Effector CD4-positive, alpha-beta T cell (primary cell): Measurements from ENCODE around the gene OSGIN1.

Experiments
- DNase-seq: peaks from one replicate; pipeline ENCODE4 v3.0.0-alpha.2; 2020

The OSGIN1 gene

DNA sequence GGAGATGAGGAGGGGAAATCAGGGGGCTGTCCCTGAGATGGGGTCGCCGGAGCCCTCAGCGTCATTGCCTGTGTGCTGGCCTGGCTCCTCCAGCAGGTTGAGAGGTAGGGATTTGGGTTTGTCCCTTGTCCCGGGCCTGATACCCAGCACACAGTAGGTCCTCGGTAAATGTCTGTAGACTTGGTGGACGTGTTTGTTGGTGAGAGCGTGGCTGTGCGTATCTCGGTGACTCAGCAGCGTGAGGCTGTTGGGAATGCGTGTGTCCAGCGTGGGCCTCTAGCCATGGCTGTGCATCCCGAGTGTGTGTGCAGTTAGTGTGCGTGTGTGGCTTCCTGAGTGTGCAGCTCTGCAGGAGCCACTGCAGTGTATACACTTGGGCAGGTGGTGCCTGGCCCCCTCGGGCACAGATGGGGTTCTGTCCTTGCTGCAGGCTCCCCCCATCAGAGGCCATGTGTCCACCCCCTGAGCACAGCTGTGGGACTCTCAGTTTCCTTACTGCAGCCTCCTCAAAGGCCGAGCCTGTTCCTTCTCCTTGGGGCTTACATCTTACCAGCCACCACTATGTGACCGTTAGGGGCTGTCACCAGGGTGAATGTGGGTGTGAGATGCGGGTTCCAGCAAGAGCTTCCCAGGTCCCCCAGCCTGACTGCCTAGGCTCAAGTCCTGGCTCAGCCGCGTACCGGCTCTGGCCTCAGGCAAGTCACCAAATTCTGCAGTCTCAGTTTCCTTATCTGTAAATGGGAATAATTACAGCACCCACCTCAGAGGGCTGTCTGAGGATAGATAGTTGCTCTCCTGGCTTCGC is 20.7 kb downstream of the OSGIN1 start:
- DNase-seq, result no peak

DNA sequence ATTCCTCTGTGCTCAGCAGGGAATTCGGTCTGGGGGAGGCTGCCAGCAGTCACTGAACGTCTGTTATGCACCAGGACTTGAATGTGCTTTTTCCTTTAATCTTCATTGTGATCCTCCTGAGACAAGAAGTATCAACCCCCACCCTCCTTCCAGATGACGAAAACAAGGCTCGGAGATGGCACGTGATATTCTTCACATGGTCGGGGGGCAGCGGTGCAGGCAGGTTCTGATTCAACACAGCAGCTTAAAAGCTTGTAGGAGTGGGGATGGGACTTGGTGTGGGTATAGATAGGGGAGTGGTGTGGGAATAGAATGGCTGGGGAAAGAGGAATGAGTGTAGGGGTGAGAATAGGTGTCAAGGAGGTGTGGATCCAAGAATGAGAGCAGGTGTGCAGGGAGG is 21.4 kb downstream of the OSGIN1 start:
- DNase-seq, result no peak

DNA sequence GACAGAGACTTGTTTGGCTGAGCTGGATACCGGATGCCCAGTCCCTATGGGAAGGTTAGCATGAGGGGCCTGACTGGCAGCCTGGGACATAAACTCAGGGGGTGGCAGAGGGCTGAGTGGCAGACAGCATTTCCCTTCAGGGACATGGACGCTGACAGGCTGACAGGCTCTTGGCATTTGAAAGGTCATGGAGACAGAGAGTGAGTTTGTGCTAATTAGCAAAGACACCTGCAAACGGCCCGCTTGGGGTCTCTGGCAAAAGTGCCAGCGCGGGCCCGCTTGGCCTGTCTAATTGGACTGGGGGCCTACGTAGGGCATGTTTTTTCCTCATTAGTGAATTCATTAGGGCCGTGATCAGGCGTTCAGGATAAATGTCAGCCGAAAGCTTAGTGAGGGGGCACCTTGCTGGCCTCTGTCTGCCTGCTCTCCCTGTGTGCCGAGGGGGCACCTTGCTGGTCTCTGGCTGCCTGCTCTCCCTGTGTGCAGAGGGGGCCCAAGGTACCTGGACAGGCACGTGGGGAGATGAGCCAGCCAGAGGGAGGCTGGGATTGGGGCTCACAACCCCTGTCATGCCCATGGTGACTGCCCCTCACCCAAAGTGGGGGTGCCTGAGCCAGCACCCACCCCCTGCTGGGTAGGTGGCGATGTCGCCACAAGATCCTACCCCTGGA is 22.7 kb downstream of the OSGIN1 start:
- DNase-seq, result no peak

DNA sequence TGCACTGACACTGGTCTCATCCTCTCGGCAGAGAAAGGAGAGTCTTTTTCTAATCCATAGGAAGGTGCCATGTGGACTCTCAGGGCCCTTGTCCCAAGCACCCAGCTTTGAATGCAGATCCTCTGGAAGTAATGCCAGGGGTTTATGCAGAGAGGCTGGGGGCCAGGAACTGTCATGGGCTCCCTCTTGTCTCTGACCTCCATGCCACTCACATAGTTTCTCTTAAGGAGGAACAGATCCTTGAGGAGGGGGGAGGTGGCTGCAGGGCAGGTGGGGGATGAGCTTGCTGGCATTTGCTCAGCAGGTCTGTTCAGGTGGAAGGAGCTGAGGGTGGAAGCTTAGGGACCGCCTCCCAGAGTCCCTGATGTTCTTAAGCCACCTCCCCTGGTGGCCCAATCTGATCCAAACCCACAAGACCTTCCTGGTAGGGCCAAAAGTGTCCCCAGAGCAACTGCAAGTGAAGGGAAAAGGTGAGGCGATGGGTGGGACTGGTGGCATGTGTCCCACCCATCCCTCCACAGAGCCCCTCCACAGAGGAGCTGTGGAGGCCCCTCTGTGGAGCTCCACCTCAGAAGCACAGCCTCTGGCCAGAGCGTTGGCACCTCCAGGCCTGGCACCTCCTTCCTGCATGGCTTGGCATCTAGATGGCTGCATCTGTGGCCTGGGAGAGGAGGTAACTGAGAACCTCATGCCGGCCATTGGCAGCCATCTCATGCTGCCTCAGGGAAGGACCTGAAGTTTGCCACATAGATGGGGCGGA is 24.2 kb downstream of the OSGIN1 start:
- no peak for DNase-seq

DNA sequence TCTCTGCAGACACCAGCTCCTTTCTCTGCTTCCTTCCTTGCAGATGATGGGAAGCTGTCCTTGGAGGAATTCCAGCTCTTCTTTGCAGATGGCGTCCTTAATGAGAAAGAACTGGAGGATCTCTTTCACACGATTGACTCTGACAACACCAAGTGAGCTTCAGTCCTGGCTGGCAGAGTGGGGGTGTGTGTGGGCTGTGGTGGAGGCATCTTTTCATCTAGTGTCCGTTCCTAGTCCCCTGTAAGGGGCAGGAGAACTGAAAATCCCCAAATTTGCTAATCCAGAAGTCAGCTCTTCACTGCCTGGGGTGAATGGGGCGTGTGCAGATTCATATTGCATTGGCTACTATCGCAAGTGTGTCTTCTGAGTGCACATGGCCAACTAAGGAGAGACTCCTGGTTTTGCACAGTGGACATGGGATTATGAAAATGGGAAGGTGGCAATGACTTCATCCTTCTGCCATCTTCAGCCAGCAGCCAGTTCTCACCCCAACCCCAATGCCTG is 25.4 kb downstream of the OSGIN1 start:
- DNase-seq, result no peak

DNA sequence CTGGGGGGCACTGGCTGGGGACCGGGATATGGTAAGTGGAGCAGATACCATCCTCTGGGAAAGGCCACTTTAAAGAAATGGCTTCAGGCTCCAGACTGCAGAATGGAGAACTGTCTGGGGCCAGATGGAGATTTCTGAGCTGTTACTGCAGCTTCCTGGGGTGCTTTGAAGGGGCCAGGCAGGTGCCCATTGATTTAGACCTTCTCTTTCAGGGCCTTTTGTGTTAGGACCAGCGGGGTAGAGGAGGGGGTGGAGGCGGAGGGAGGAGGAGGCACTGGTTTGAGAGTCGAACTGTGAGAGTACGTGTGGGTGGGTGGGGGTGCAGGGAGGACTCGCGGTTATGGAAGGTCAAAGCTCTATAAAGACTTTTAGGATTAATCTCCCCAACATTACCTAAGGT is 26.4 kb downstream of the OSGIN1 start:
- DNase-seq, result no peak

DNA sequence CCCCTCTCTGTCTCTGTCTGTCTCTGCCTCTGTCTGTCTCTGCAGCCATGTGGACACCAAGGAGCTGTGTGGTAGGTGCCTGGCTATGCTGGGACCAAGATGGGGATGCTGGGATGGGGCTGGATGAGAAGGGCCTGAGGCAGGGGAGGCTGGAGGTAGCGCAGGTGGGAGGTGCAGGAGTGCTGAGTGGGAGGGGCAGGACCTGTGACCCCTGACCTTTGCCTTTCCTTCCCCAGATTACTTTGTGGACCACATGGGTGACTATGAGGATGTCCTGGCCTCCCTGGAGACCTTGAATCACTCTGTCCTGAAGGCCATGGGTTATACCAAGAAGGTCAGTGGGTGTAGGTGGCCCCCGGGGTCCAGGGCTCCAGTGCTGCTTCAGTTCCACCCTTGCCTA is 27.8 kb downstream of the OSGIN1 start:
- DNase-seq, result no peak

DNA sequence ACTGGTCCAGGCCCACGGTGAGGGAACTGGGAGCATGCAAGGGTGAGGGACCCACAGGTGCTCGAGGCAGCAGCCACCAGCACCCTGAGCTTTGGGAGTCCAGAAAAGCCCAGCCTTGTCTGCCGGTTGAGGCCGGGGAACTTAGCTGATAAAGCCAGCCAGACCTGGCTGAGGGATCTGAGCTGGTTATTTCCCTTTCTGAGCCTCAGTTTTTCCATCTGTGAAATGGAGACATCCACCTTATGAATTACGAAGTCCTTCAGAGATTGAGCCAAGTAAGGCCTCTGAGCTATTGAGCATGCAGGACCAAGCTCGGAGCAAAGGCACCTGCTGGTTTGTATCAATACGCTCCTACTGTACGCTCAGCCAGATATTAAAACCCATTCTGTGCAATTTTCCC is 28.8 kb downstream of the OSGIN1 start:
- no peak for DNase-seq

DNA sequence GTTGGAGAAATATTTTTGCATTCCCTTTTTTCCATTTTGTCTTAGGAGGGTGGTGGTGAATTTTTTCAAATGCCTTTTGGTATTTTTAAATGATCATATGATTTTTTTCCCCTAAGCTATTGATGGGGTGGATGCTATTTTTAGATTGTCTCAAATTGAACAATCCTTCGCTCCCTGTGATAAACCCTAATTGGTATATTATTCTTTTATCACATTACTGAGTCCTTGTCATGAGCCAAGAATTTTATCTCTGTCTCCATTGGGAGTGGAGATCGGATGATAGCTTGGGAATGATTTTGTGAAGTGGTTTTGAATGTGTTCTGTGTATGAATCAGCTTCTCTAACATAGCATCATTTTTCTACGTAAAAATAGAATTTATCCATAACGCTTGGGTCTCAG is 30.5 kb downstream of the OSGIN1 start:
- no peak for DNase-seq

DNA sequence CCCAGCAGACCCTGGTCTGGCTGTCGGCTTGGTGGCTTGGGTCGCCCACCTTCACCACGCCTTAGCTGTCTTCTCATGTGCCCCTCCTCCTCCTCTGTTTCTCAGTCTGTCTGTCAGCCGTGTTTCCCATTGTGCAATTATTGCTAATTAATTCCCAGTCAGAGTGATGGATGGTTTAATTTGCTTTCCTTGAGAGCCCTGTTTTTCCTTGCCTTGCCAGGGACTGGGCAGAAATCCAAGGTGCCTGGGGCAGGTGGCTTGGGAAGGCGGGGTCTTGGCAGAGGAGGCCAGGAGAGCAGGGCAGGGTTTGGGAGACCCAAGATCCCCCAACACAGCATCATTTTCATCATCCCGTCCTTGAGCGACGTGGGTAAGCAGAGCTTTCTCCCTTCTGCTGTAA is 36.3 kb downstream of the OSGIN1 start:
- no peak for DNase-seq

DNA sequence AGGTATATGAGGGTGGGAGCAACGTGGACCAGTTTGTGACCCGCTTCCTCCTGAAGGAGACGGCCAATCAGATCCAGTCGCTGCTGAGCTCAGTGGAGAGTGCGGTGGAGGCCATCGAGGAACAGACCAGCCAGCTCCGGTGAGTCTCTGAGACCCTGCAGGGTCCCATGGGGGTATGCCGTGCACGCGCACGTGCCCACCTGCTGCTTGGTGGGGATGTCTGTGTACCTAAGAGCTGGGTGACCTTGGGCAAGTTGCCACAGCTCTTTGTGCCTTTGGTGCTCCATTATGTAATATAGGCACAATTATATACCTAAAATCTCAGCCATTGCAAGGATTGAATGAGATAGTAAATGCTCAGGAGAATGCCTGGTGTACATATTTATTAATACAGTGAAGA is 37.5 kb downstream of the OSGIN1 start:
- no peak for DNase-seq

DNA sequence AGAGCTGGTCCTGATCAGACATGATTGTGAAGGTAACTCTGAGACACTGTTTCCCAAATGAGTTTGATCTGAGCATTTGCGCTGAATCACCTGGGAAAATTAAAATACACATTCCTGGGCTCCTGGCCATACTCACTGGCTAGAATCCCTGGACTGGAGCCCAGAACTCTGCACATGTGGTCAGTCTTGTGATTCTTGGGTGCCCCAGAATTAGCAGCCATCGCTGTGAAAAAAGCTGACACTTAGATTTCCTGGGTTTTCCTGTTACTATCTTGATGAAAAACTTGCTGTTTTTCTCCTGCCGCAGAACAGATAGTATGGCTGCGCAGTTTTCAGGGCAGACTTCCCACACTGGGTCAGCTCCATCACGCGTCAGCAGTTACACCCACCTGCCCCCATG is 39.6 kb downstream of the OSGIN1 start:
- no peak for DNase-seq

DNA sequence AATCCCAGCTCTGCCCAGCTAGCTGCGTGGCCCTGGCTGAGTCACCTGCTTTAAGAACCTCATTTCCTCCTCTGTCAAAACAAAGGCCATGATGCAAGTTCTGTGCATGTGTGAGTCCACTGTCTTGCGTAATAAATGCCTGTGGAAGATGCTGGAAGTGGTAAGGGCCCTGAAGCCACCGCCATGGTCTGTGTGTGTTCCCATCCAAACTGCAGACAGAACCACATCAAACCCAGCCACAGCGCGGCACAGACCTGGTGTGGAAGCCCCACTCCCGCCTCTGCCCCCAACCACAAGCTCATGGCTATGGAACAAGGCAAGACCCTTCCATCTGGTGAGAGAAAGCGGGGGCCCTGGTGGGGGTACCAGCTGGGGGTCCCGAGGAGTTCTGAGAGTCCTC is 41.0 kb downstream of the OSGIN1 start:
- DNase-seq, result no peak

DNA sequence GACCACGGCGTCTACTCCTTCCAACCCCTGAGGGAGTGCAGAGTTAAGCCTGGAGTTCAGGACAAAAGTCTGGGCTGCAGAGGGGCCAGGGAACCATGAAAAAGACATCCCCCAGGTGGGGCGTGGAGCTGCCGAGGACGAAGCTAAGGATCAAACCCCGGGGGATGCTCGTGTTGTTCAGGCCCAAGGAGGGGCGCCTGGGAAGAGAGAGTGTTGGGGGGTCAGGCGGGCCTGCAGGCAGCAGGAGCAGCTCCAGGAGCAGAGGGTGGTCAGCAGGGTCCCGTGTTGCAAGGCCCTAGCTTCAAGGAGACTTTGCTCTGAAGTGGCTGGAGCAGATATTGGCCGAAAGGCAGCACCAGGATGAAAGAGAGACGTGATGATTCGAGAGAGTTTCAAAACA is 41.7 kb downstream of the OSGIN1 start:
- DNase-seq, result no peak

DNA sequence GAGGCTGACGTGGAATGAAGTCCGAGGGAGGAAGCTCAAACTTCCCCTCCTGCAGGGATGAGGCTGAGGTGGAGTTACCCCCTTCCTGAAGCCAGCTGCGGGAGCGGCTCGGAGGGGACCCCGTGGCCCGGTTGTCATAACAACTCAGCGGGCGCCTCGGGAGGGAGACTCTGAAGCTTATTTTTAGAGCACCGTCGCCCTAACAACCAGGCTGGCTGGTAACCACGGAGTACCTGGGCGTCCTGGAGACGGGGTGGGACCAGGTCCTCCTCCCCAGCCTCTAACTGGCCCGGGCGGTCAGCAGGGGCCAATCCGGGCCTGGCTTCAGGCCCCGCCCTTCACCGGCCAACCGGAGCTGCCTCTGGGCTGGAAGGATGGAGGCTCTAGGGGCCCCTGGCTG is 42.7 kb downstream of the OSGIN1 start:
- no peak for DNase-seq

DNA sequence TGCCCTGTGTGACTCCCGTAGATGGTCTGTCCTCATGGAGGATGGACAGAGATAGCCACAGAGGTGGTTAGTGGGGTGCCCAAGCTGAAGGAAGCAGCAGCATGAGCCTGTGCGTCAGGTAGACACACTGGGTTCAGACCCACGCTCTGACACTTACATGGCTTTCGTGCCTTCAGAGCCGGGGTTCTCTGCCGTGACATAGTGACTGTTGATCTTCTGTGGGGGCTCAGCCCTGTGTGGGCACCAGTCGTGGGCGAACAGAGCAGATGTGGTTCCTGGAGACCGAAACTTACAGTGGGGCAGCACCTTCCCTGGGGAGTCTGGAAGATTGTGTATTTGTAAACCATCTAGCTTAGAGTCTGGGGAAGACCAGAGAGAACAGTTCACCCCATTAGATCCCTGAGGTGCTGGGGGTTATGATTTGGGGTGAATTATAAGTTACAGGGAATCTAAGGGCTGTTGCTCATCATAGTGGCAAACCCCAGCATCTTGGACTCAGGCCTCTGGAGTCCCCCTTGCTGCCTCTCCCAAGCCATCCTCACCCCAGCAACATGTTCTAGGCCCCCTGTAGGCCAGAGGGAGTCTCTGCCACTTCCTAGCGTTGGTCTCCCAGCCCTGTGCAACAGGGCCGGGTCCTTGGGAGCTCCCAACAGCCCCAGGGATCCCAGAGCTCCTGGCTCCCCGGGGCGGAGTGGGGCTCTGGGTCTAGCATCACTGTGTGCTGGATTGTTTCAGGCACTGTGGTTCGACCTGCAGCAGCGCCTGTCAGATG is 43.6 kb downstream of the OSGIN1 start:
- no peak for DNase-seq

DNA sequence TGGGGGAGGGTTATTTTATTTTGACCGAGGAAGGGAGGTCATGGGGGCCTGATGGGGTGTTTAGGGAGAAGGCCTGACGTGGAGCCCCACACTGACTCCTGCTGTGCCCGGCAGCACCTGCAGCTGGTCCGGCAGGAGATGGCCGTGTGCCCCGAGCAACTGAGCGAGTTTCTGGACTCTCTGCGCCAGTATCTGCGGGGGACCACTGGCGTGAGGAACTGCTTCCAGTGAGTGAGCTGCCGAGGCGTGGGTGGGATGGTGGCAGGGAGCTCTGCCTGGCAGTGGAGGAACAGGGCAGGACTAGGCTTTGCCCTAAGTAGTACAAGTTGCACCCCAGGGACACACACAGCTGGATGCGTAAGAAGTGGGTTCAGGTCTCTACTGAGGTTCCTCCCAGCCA is 45.1 kb downstream of the OSGIN1 start:
- DNase-seq, result no peak

DNA sequence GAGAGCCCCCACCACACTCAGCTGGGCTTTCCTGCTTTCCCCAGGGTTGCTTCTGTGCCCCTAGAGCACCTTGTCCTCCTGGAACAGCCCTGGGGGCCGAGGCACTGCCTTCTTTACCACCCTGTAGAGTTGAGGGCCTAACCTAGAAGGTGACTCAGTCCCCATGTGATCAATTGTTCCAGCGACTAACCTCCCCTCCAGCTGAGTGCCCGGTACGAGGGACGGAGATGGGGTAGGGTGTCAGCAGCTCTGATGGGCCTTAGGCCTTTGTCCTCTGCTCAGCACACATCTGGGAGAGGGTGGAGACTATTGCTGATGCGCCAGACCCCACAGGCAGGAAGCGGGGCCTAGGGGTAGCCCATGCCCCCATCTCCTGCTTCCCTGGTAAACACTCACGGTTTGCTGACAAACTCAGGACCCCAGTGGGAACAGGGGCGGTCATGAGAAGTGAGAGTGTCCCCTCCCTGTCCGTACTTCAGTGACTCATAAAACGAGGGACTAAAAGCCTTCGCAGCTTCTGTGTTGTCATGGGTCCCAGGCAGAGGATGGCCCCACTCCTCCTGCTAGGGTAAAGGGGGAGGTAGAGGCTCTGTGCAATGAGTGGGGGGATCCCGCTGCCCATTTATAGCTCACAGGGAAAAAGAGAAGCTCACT is 48.1 kb downstream of the OSGIN1 start:
- DNase-seq, result no peak

DNA sequence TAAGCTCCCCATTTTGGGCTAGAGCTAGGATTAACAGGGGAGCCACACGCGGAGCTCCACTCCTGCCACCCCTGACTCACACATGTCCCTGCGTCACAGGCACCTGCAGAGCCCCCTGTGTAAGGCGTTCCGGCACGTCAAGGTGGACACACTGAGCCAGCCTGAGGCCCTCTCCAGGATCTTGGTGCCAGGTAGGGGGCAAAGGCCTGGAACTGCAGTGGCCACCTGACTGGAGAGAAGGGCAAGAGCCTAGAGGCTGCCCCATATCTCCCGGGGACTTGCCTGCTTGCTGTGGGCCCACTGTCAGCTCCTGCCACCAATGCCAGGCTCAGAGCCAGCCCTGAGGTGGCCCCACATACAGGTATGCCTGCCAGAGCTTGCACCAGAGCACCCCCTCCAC is 48.7 kb downstream of the OSGIN1 start:
- no peak for DNase-seq

DNA sequence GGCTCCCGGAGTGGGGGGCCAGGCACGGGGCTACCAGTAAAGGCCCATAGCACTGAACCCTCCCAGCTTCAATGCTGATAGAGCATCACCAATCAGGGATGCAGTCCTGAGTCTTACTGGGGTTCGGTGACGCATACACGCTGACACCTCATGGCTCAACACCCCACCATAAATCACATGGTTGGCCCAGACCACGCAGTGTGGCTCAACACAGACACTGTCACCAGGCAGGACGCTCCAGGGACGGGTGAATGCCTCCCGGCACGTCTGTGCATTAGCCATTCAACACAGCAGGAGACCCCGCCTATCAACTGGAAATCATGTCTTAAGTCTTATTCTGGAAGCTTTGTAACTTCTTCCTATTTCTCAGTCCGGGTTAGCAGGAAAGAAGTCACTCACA is 50.0 kb downstream of the OSGIN1 start:
- DNase-seq, result no peak

DNA sequence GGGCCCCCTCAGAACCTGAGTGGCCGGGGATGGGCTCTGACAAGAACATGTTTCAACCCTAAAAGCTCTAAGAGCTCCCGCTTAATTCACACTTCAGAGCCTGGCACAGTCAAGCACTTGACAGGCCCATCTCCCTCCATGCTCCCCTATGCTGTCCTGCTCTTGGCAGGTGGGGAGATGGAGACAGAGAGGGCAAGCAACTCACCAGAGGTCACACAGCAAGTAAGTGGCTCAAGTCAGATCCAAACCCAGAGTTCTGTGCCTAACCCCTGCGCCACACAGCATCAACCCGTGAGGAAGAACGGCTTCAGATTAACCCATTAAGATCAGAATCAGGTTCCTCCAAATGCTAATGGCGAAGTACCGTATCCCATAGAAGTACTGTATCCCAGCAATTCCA is 51.4 kb downstream of the OSGIN1 start:
- DNase-seq, result no peak

DNA sequence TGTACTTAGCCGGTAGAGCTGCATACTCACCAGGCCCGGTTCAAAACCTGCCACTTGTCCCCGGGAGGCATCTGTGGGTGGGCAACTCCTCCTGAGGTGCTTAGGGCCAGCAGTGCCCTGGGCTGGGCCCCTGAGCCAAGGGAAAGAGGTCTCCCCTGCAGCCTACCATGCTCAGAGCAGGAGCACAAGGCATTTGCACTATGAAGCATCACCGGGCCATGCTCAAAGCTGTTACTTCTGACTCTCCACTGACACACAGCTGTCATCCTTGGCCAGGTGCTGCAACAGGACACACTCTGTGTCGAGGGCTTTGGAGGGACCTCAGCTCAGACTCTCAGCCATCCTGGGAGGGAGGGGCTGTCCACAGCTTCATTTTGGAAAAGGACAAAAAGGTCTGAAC is 52.4 kb downstream of the OSGIN1 start:
- no peak for DNase-seq
